Activated gamma-delta T cell treated with anti-CD3 and anti-CD28 coated beads, Interleukin-2, amount 50 U/mL, for 16 hours (primary cell): ENCODE results near the gene TUBB1.
"Not testable (repeated sequence)": the region's sequence is repeated elsewhere in the genome, so short reads cannot be mapped to it uniquely, and the experiment has no call there.

Experiments
- DNase-seq: peaks from one replicate; pipeline ENCODE4 v3.0.0-alpha.2; 2020; ENCODE audit warnings: low read depth

The TUBB1 gene

DNA sequence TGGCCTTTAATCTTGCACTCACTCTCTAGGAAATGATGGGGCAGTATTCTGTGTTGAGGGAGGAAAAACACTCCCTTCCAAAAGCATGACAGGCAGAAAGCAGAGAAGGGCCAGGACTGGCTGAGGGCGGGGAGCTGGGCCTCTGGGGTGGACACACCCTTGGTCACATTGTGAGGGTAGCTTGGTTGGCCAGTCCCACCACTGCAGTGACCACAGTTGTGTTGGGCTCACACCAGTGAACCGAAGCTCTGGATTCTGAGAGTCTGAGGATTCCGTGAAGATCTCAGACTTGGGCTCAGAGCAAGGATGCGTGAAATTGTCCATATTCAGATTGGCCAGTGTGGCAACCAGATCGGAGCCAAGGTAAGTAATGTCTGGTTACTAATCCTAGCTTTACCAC is at the start of gene TUBB1:
TUBB1 (plus strand) TSS at position 213 of the 400 bp plus-strand sequence; CDS start at position 307, 94 bp downstream.
- DNase-seq, result no peak

DNA sequence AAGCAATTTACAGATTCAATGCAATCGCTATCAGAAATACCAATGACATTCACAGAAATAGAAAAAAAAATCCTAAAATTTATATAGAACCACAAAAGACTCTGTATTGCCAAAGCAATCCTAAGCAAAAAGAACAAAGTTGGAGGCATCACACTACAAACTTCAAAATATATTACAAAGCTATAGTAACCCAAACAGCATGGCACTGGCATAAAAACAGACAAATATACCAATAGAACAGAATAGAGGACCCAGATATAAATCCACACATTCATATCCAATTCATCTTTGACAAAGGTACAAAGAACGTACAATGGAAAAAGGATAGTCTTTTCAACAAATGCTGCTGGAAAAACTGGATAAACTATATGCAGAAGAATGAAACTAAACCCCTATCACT is 49.8 kb upstream of the TUBB1 start:
- DNase-seq, result no peak

DNA sequence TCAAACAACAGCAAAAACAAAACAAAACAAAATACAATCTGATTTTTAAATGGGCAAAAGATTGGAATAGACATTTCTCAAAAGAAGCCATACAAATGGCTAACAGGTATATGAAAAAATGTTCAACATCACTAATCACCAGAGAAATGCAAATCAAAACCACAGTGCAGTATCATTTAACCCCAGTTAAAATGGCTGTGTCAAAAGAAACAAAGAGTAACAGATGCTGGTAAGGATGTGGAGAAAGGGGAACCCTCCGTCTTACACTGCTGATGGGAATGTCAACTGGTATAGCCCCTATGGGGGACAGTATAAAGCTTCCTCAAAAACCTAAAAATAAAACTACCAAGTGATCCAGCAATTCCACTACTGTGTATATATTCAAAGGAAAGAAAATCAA is 49.1 kb upstream of the TUBB1 start:
- no peak for DNase-seq

DNA sequence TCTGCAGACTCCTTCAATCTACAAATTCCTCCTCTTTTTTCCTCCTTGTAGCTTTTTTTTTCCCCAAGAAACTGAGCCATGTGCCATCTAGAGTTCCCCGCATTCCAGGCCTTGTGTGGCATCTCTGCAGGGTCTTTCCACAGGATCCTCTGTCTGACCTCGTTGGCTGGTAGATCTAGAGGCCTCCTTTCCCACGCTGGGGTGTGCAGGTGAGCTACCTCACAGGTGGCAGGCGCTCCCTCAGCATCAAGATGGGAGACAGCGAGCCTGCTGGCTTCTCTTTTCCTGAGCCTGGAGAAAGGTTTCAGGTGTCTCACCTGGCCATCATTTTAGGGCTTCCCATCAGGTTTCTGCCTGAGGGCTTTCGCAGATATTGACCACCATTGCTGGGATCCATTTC is 47.8 kb upstream of the TUBB1 start:
- DNase-seq, result no peak

DNA sequence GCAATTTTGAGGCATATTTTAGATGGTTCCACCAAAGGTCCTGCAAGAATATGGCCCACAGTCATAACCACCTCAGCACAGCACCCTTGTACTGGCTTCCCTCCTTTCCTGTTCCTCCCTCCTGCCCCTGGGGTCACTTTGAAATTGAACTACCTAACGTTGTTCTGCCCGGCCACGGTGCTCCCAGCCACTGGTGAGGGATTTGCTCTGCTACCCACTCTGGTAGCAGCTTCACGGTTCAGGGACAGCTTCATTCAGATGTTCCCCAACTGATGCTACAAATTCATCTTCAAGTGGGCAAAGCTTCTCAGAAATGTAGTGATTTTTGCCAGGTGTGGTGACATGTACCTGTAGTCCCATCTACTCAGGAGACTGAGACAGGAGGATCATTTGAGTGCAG is 46.0 kb upstream of the TUBB1 start:
- no peak for DNase-seq

DNA sequence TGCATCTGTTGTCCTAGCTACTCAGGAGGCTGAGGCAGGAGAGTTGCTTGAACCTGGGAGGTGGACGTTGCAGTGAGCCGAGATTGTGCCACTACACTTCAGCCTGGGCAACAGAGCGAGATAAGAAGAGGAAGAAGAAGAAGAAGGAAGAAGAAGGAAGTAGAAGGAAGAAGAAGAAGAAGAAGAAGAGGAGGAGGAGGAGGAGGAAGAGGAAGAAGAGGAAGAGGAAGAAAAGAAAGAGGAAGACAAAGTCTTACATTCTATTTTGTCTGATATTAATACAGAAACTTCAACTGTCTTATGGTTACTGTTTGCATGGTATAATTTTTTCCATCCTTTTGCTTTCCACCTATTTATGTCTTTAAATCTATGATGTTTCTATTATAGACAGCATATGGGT is 45.4 kb upstream of the TUBB1 start:
- DNase-seq, result no peak

DNA sequence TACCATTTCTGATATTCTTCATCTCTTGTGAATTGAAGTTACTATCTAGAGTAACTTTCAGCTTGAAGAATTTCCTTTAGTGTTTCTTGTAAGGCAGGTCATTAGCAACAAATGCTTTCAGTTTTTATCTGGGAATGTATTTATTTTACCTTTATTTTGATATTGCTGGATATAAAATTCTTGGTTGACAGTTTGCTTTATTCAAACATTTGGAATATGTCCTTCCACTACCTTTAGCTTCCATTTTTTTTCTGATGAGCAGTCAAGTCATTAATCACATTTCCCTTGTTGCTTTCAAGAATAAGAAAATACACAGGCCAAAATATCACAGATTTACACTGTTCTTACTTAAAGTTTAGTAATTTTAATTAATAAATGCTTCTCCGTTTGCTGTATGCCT is 43.9 kb upstream of the TUBB1 start:
- DNase-seq, result no peak

DNA sequence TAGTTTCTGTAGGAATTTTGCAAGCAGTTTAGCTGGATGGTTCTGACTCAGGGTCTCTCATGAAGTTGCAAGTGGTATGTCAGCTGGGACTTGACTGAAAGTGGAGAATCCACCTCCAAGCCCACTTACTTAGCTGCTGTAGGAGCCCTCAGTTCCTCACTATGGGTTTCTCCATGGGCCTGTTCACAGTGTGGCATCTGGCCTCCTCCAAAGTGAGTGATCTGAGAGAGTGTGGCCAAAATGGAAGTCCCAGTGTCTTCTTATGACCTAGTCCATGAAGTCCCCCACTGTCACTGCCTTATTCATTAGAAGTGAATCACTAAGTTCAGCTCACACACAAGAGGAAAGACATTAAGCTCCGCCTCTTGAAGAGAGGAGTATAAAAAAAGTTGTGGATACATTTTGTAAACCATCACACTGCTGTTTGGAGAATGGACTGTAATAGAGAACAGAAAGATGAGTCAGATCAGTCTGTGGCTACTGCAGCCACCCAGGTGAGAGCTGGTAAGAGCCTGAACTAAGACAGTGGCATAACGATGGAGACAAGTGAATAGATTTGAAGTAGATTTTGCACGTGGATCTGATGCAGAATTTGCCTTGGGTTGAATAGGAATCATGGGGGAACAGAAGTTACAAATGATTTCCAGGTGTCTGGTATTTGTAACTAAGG is 43.0 kb upstream of the TUBB1 start:
- no peak for DNase-seq

DNA sequence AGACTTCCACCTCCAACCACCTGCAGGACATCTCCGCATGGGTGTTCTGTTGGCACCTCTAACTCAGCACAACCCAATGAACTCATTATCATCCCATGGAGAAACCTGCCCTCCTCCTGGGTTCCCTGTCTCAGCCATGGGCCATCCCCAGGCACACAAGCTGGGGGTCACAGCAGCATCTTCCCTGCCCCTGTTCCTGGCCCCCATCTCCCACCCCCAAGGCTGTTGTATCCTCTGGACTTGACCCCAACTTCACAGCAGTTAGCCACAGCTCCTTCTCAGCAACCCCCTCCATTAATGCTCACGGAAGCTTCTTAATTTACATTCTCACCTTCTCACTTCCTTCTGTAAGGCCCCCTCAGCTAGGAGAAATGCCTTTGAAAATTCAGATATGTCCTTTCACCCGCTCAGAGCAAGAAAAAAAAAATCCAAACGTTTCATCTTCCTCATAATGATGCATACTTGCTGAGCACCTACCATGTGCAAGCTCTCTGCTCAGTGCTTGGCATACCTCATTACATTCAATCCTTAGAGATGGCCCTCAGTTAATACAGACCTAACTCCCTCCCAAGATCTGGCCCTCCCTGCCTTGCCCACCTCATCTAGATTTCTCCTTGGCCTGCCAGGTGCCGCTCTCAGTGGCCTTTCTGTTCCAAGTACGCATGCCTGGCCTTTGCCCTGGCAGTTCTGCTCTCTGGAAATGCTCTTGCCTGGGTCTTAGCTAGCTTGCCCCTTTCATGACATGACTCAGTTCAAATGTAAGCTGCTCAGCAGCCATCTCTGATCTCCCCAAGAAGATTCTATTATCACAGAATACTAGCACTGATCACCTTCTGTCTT is 40.7 kb upstream of the TUBB1 start:
- DNase-seq, result no peak

DNA sequence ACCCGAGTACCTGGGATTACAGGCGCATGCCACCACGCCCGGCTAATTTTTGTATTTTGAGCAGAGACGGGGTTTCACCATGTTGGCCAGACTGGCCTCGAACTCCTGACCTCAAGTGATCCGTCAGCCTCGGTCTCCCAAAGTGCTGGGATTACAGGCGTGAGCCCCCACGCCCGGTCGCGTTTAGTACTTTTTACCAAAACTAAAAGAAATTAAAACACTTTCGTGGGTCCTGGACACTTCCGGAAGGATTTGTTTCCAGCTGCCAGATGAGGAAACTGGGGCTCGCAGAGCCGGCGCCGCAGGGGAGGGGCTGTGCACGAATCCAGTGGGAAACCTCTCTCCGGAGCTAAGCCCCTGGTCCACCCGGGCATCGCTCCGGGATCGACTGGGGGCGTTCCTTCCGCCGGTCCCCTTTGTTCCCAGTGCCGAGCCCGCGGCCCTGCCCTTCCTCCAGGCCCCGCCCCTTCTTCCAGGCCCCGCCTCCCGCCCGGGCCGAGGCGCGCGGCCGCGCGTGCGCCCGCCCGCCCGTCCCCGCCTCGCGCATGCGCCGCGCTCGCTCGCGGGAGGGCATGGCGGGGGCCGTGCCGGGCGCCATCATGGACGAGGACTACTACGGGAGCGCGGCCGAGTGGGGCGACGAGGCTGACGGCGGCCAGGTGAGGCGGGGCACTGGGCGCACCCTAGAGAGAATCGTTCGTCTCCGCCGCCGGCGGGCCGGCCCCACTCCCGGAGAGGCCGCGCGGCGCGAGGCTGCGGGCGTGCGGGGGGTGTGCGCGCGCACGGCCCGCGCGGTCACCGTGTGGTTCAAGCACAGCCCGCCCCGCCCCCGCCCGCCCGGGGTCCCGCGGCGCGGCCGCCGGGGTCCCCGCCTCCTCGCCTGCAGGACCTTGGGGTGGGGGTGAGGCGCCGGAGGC is 38.3 kb upstream of the TUBB1 start, which contains the start of gene NELFCD:
NELFCD (plus strand) TSS at position 546 of the 917 bp plus-strand sequence; CDS start at position 600, 54 bp downstream.
- peak; percentile 75 for DNase-seq

DNA sequence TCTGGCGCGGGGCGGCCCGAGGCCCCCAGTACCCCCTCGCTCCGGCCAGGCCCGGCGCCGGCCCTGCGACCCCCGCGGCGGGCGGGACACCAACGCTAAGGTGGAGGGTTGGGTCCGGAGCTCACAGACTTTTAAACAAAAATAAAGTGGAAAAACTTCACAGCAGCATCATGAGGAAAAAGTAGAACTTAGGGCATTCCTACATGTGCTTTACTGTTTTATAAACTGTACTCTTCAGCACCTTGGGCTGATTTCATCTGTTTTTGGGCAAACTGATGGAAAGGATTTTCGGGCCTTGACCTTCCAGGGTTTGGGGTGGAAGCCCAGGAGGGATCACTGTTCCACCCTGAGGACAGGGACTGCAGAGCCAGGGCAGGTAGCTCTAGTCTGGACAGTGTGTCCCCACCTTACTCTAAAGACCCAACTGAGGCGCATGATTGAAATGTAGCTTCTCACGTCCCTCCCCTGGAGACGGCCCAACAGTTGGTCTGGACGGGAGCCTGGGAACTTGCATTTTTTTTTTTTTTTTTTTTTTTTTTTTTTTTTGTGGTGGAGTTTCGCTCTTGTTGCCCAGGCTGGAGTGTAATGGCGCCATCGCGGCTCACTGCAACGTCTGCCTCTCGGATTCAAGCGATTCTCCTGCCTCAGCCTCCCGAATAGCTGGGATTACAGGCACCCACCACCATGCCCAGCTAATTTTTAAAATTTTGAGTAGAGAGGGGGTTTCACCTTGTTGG is 37.4 kb upstream of the TUBB1 start:
- no peak for DNase-seq

DNA sequence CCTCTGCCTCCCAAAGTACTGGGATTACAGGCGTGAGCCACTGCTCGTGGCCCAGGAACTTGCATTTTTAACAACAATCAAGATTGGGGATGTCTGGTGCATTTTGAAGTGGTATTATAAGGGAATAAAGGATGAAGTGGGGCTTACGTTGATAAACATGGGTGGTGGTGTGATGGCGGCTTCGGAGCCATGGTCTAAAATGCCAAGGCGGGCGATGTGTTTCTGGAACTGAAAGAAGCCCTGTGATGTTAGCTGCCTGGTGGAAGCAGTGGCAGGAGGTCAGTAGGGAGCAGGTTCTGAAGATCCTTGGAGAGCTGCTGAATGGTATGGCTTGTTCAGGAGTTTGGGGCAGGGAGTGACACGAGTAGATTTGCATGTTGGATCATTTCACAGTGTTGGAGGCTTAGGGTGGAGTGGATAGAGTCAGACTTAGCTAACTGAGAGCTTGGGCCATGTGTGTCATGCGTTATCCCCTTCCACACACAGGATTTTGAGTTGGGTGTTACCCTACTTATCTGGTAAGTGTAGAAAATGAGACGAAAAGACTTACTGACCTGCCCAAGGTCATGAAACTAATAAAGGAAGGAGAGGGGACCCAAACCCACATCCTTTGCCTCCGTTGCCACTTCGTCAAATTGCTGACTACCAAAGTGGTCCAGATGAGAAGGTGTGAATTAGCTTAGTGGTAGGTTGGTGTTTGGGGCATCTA is 36.7 kb upstream of the TUBB1 start:
- no peak for DNase-seq

DNA sequence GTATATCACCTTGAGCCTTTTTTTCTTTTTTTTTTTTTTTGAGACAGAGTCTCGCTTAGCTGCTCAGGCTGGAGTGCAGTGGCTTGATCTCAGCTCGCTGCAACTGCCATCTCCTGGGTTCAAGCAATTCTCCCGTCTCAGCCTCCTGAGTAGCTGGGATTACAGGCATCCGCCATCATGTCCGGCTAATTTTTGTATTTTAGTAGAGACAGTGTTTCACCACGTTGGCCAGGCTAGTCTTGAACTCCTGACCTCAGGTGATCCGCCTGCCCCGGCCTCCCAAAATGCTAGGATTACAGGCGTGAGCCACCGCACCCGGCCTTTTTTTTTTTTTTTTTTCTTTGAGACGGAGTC is 36.1 kb upstream of the TUBB1 start:
- DNase-seq, result not testable (repeated sequence)

DNA sequence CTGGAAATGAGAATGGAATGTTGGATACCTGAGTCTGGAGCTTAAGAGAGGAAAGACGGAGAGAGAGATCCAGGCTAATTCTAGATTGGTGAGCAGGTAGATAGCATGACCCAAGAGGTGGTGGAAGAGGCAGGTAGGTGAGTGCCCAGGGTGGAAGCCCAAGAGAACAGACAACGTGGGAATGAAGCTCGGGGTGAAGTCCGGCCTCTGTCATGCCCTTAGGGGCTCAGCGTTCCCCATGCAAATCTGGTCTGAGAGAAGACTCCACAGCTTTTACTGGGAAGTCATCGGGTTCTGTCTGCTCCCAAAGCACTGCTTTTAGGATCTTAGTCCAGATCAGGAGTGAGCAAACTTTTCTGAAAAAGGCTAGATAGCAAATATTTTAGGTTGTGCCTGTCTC is 34.5 kb upstream of the TUBB1 start:
- DNase-seq, result no peak

DNA sequence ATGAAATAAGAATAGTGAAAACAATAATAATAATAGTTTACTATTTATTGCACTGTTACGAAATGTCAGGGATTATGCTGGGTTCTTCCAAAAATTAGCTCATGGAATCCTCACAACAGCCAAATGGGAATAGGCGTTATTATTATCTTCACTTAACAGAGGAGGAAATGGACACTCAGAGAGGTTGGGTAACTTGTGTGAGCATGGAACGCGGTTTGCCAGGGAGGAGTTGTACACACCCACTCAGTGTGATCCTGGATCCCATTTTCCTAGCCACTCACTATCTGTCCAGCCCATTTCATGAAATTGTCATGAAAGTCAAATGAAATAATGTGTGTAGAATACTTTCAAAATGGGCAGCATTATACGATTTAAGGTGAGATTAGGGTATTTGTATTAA is 33.6 kb upstream of the TUBB1 start:
- no peak for DNase-seq

DNA sequence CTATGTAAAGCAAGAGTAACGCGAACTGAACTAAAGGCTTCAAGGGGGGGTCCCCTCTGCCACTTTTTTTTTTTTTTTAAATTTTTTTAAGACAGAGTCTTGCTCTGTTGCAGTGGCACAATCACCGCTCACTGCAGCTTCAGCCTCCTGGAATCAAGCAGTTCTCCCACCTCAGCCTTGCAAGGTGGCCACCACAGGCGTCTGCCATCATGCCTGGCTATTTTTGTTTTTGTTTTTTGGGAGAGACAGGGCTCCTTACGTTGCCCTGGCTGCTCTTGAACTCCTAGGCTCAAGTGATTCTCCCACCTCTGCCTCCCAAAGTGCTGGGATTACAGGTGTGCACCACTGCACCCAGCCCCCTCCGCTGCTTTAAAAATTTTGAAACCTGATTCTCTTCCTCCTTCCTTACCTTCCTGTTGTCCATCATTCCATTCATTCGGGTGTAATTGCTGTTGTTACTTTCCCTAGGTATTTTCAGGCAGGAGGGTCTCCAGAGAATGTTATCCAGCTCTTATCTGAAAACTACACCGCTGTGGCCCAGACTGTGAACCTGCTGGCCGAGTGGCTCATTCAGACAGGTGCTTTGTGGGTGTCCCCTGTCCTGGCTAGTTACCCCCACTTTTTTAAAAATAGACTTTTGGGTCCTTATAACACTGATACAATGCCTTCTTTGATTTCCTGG is 32.8 kb upstream of the TUBB1 start:
- DNase-seq, result no peak

DNA sequence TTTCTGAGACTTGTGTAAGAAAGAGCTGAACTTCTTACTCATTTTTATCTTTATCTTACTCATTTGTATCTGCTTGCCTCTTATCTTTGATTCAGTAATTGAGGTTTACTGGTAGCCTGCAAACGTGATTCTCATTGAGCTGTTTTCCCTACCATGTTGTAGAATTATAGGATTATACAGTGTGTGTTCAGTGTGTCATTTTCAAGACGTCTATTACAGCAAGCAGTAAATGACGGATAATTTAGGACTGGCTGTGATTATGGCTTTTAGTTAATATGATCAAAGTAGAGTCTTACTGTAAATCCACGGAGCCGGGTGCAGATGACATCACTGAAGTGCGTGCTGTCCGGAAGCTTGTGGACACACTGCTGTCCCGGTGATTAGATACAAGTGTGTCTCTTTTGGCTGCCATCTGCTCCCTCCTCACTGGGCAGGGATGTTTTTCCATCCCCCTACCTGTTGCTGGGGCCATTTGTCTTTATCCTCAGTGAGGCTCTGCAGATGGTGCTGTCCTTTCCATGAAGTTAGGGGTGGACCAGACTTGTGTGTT is 32.2 kb upstream of the TUBB1 start:
- no peak for DNase-seq

DNA sequence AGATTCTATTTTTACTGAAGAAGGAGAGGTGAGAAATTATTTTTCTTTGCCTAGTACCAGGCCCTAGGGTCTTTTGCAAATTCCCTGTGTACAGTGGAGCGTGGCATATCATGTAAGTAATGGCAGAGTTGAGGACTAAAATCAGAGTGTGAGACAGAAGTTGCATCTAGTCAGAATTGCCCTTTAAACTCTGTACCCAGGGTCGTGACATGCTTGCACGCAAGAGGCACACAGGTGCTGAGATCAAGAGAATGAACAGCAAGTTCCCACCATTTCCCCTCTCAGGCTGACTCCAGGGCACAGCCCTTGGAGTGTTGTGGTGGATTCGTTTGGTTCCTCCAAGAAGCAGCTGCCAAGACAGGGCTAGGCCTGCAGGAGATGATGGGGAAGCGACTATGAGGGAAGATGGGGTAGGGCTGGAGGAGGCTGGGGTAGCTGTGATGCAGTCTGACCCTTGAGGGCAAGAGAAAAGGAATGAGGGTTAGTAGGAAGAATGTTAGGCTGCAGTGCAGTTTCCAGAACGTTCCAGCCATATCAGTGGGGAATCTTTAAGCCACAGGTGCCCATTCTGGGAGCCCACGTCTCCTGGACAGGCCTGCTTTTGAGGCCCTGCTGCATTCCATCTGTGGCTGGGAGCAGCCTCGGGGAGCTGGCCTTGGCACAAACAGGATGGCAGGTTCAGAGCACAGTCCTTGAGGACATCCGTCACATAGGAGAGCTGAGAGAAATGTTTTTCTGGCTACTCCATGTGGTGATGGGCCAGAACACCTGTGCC is 31.3 kb upstream of the TUBB1 start:
- DNase-seq, result no peak

DNA sequence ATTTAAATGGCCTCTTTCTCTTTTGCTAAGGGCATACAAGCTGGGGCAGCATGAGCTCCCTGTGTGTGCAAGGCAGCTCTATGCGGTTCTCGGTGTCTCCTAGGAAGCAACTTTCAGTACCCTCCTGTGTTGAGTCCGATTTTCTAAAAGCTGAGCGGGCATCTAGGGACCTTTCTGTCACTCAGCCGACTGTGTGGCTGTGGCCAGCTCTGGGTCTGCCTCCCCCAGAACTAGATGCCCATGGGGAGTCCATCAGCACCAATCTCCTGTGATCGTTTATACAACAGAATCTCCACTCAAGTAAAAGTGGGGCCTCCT is 30.7 kb upstream of the TUBB1 start:
- no peak for DNase-seq

DNA sequence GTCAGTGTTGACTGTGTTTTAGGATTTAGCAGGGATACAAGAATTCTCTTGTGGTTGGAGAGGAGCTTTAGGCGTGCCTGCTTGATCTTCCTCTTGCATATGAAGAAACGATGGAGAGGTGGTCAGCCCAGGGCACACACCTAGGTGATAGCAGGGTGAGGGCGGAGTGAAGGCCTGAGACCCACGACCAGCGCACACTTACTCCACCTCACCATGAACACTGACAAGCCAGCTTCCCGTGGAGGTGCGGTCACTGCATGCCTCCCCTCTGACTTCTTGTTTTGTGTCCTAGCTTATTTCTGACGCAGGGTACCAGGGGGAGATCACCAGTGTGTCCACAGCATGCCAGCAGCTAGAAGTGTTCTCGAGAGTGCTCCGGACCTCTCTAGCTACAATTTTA is 30.0 kb upstream of the TUBB1 start:
- DNase-seq, result no peak
